GM19467 (cell line): ENCODE data around the gene NR0B2.
"Not testable (repeated sequence)": the region's sequence is repeated elsewhere in the genome, so short reads cannot be mapped to it uniquely, and the experiment has no call there.

Source experiments
- ATAC-seq: cut with Tn5 transposase; IDR thresholded peaks from one replicate; pipeline ENCODE4 v1.9.1; 2021; ENCODE audit warnings: mild to moderate bottlenecking, moderate library complexity; ENCODE audit not compliant: unreplicated experiment

The NR0B2 gene, protein sequence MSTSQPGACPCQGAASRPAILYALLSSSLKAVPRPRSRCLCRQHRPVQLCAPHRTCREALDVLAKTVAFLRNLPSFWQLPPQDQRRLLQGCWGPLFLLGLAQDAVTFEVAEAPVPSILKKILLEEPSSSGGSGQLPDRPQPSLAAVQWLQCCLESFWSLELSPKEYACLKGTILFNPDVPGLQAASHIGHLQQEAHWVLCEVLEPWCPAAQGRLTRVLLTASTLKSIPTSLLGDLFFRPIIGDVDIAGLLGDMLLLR

GRCh38 chr1:26913754-26914619, at the start of gene NR0B2:
NR0B2 (minus strand) TSS chr1:26913975; CDS start chr1:26913940, 35 bp downstream.
- ATAC-seq, result no peak

DNA sequence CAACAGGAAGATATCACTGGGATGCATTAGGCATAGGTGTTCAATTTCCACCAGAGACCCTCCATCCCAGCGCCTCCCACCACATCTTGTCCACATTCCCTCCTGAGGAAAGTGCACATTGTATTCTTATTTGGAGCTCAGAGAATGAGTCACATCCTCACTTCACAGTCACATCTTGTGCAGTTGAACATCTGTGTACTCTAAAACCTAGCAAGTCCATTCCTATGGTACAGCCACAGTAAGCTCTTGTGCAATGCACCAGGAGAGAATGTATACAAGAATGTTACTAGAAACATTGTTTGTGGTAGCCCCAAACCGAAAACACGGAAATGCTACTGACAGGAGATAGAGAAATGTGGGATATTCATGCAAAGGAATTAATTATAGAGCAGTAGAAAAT, 48.1 kb upstream of the NR0B2 start:
- ATAC-seq, result no peak

DNA sequence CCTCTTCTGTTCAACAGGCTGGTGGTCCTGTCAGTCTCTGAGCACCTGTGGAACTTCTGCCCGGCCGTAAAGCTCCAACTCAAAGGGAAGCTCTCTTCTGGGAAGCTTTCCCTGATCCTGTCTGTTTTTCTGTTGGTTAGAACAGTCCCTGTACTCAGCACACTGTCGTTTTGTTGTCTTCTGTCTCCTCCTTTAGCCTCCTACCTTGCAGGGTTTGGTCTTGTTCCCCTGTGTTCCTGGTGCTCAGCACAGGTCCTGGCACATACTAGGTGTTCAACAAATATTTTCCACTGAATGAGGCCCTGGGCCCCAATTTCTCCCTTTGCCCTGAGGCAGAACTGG, 46.8 kb upstream of the NR0B2 start:
- ATAC-seq, result no peak

- ATAC-seq, result no peak
Observed at GRCh38 chr1:26959722-26960624, 46.2 kb upstream of the NR0B2 start, which contains the start of gene KDF1. KDF1 (minus strand) TSS chr1:26960468; CDS start chr1:26952380, 8,088 bp downstream.

- ATAC-seq, result no peak
Observed at GRCh38 chr1:26959270-26959669, 45.5 kb upstream of the NR0B2 start.

- ATAC-seq, result no peak
Observed at GRCh38 chr1:26957306-26957705, 43.5 kb upstream of the NR0B2 start.

DNA sequence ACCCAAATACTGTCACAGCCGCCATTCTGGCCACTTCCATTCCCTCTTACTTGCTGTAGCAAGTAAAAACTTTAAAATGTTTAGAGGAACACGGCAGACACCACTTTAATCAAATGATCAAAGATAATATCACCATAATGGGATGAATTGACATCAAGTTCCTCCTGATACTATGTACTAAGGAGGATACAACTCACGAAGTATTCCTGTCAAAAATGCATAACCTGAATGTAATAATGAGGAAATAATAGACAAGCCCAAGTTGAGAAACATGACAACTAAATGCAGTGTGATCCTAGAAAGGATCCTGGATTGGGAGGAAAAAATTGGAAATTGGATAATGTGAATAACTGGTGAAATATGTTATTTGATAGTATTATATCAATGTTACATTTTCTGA, 42.5 kb upstream of the NR0B2 start:
- ATAC-seq, result no peak

GRCh38 chr1:26953374-26953773, 39.6 kb upstream of the NR0B2 start:
- no peak for ATAC-seq

GRCh38 chr1:26951821-26952497, 38.2 kb upstream of the NR0B2 start:
- no peak for ATAC-seq

DNA sequence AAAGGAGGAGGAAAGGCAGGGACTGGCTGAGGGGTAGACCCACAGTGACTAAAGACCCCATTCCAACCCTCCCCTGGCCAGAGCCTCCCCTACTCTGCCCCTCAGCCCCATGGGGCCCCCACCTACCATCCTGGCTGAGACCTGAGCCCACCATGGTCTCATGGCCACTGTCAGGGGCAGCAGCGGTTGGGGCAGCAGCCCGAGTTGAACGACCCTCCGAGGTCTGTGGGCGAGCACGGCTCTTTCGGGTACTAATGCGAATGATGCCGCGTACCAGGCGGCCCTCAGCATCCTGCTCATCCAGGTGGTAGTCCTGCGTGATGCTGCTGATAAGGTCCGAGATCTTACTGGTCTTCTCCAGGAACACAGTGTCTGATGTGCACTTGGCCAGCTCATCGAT, 37.4 kb upstream of the NR0B2 start:
- ATAC-seq, result no peak

DNA sequence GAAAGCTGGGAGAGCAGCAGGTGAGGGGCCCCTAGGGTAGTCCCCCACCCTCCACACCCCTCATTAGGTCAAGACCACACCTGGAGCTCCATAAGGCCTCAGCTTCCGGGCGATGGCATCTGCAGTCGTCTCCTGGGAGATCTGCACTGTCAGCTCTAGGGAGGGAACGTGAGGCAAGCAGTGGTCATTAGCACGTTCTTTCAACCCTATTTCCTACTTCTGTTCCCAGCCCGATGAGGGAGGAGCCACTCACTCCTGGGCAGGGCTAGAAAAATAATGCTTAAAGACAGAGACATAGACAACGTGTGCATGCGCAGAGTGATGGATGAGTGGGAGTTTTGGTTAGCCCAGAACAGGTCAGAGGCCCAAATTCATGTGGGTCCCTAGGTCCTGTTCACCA, 36.8 kb upstream of the NR0B2 start:
- no peak for ATAC-seq

- no peak for ATAC-seq
Observed at GRCh38 chr1:26949926-26950319, 36.1 kb upstream of the NR0B2 start.

GRCh38 chr1:26949266-26949925, 35.6 kb upstream of the NR0B2 start:
- no peak for ATAC-seq

DNA sequence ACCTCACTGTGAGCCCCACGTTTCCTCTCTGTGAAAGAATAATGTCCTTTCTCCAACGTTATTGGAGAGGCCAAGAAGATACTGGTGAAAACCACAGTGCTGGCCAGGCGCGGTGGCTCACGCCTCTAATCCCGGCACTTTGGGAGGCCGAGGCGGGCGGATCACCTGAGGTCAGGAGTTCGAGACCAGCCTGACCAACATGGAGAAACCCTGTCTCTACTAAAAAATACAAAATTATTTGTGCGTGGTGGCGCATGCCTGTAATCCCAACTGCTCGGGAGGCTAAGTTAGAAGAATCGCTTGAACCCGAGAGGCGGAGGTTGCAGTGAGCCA, 34.9 kb upstream of the NR0B2 start:
- not testable (repeated sequence) for ATAC-seq

DNA sequence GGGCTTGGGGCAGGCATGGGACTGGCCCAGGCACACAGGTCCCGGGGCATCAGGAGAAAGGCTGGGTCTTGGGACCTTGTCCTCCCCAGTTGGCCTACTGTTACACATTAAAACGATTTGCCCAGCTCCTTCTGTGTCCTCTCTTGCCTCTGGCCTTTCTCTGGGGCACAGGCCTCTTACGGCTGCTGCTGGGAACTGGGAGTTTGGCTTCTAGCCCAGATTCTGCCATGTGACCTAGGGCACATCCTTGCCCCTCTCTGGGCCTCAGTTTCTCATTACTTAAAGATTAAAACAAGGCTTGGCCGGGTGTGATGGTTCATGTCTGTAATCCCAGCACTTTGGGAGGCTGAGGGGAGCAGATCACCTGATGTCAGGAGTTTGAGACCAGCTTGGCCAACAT, 32.5 kb upstream of the NR0B2 start:
- no peak for ATAC-seq

- no peak for ATAC-seq
Observed at GRCh38 chr1:26945728-26946127, 32.0 kb upstream of the NR0B2 start.

DNA sequence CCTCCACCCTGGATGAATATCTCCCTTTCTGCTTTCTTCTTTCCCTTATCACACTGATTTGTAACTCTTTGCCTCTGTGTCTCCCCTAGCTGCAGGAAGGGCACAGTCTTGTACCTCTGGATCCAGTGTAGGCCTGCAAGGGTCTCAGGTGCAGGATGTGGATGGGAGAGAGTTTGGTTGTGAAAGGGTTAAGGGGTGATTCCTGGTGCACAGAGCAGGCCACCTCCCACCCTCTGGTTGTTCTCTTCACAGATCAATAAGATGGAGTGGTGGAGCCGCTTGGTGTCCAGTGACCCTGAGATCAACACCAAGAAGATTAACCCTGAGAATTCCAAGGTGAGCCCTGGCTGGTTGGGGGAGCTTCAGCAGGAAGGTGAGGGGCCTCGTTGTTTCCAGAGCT, 31.4 kb upstream of the NR0B2 start:
- no peak for ATAC-seq

DNA sequence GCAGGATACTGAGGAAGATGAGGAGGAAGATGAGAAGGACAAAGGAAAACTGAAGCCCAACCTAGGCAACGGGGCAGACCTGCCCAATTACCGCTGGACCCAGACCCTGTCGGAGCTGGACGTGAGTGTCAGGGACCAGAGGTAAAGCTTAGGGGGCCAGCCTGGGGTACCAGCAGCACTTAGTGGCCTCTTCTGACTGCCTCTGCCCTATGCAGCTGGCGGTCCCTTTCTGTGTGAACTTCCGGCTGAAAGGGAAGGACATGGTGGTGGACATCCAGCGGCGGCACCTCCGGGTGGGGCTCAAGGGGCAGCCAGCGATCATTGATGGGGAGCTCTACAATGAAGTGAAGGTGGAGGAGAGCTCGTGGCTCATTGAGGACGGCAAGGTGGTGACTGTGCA, 28.9 kb upstream of the NR0B2 start:
- no peak for ATAC-seq

GRCh38 chr1:26941311-26941710, 27.5 kb upstream of the NR0B2 start:
- ATAC-seq, result no peak

DNA sequence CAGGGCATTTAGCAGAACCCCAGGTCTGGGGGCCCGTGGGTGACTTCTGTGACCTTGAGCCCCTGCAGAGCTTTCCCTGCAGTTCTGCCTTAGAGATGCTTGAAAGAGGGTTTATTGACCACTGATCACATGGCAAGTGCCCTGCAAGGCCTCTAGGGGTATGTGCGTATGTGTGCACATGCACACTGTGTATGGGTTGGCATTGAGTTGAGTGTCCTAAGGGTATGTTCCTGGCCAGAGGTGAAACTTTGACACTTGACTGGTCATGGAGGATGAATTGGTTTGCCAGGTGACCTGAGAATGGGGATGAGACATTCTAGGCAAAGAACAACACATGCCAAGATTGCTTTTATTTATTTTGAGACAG, 24.9 kb upstream of the NR0B2 start:
- no peak for ATAC-seq
